OCI-LY3 (cell line): Measurements from ENCODE around the gene CCSER1.

ENCODE experiments used
- H2AFZ ChIP-seq: fragments of 200-600, 300-600 bp; shearing (Covaris generic); 2 replicates; pipeline ENCODE4 v1.6.0; 2014; ENCODE audit warnings: antibody characterized with exemption, low read depth, low read length
- H3K27ac ChIP-seq: fragments of 200-600, 300-600 bp; sonication (generic); 2 replicates; pipeline ENCODE4 v1.5.1; 2014; ENCODE audit warnings: mild to moderate bottlenecking, low read length, moderate library complexity, mixed read lengths
- H3K27me3 ChIP-seq: fragments of 200-600, 300-600 bp; sonication (generic); 2 replicates; pipeline ENCODE4 v1.6.1; 2014; ENCODE audit warnings: low read depth, low read length, mixed read lengths
- H3K36me3 ChIP-seq: fragments of 200-600, 300-600 bp; sonication (generic); replicated peaks from 2 replicates; pipeline ENCODE3; 2014; ENCODE audit warnings: low read depth, low read length, mixed read lengths
- H3K4me1 ChIP-seq: fragments of 300-600, 200-600 bp; sonication (generic); 2 replicates; pipeline ENCODE4 v1.6.1; 2014; ENCODE audit warnings: low read length, mixed read lengths
- H3K4me2 ChIP-seq: fragments of 200-600, 300-600 bp; sonication (generic); 2 replicates; pipeline ENCODE4 v1.6.1; 2014; ENCODE audit warnings: low read length, mixed read lengths
- H3K4me3 ChIP-seq: fragments of 300-600, 200-600 bp; sonication (generic); 2 replicates; pipeline ENCODE4 v1.5.1; 2014; ENCODE audit warnings: antibody characterized with exemption, mild to moderate bottlenecking, low read length, moderate library complexity
- H3K79me2 ChIP-seq: fragments of 300-600, 200-600 bp; shearing (Covaris generic); 2 replicates; pipeline ENCODE4 v1.6.1; 2014; ENCODE audit warnings: mild to moderate bottlenecking, low read length, mixed read lengths
- H3K9ac ChIP-seq: fragments of 300-600, 200-600 bp; shearing (Covaris generic); 2 replicates; pipeline ENCODE4 v1.6.0; 2014; ENCODE audit warnings: mild to moderate bottlenecking, low read length, moderate library complexity
- H3K9me3 ChIP-seq: fragments of 200-600, 300-600 bp; shearing (Covaris generic); 2 replicates; pipeline ENCODE4 v1.6.1; 2014; ENCODE audit warnings: low read length, mixed read lengths; ENCODE audit not compliant: insufficient read depth
- H4K20me1 ChIP-seq: fragments of 200-600, 300-600 bp; sonication (generic); 2 replicates; pipeline ENCODE4 v1.6.1; 2016; ENCODE audit warnings: low read length, mixed read lengths; ENCODE audit not compliant: insufficient read depth
- EZH2phosphoT487 ChIP-seq: fragments of 200-600 bp; shearing (Covaris generic); IDR thresholded peaks from 2 replicates; pipeline ENCODE4 v1.6.1; 2018; ENCODE audit warnings: antibody characterized with exemption, mixed run types, low read depth
- TF ChIP-seq, protein P1 (sequence below): fragments of 200-600, 300-600 bp; sonication (generic); IDR thresholded peaks from 2 replicates; pipeline ENCODE4 v1.5.1; 2014; ENCODE audit warnings: antibody characterized with exemption, low read length, low read depth

The CCSER1 gene

GRCh38 chr4:90537491-90537890 is 410.3 kb downstream of the CCSER1 start:
- no peaks in the 10 kb centered on the region for H3K36me3 ChIP-seq
- H3K4me2 ChIP-seq = no peak overlapping the region
- H3K4me3 ChIP-seq = no peak overlapping the region
- no peak for TF ChIP-seq EZH2phosphoT487
- TF ChIP-seq, protein P1, sequence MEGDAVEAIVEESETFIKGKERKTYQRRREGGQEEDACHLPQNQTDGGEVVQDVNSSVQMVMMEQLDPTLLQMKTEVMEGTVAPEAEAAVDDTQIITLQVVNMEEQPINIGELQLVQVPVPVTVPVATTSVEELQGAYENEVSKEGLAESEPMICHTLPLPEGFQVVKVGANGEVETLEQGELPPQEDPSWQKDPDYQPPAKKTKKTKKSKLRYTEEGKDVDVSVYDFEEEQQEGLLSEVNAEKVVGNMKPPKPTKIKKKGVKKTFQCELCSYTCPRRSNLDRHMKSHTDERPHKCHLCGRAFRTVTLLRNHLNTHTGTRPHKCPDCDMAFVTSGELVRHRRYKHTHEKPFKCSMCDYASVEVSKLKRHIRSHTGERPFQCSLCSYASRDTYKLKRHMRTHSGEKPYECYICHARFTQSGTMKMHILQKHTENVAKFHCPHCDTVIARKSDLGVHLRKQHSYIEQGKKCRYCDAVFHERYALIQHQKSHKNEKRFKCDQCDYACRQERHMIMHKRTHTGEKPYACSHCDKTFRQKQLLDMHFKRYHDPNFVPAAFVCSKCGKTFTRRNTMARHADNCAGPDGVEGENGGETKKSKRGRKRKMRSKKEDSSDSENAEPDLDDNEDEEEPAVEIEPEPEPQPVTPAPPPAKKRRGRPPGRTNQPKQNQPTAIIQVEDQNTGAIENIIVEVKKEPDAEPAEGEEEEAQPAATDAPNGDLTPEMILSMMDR = no peak
- H2AFZ ChIP-seq = no peak overlapping the region
- H3K9ac ChIP-seq = no peak overlapping the region
- no peaks in the 10 kb centered on the region for H3K79me2 ChIP-seq
- H3K4me1 ChIP-seq = no peaks in the 10 kb centered on the region
- no peaks in the 10 kb centered on the region for H3K27me3 ChIP-seq
- no peak overlapping the region for H3K27ac ChIP-seq
- H3K9me3 ChIP-seq = no peaks in the 10 kb centered on the region
- no peaks in the 10 kb centered on the region for H4K20me1 ChIP-seq

DNA sequence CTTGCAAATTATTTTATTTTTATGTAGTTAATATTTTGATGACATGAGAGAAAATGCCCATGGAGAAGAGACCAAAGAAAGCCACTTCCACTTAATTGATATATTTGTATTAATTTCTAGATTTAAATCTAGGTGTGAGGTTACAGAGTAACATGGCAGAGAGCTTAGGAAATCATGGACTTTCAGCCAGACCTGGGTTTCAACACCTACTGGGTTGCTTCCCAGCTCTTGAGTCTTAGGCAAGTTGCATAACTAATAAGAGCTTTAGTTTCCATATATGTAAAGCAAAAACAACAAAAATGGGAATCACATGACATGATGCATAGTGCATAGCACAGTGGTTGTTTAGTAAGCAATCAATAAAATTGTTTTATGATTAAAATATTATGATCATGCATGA is 413.3 kb downstream of the CCSER1 start:
- Histone ChIP-seq H3K79me2 (no peaks in the 10 kb centered on the region), H3K9me3 (no peaks in the 10 kb centered on the region), H3K36me3 (no peaks in the 10 kb centered on the region), H3K4me3 (no peak overlapping the region), H3K27me3 (no peaks in the 10 kb centered on the region), H4K20me1 (no peaks in the 10 kb centered on the region), H3K4me2 (no peak overlapping the region), H2AFZ (no peak overlapping the region), H3K9ac (no peak overlapping the region), H3K4me1 (no peaks in the 10 kb centered on the region), H3K27ac (no peak overlapping the region)
- TF ChIP-seq, protein P1 = no peak
- TF ChIP-seq EZH2phosphoT487 = no peak

DNA sequence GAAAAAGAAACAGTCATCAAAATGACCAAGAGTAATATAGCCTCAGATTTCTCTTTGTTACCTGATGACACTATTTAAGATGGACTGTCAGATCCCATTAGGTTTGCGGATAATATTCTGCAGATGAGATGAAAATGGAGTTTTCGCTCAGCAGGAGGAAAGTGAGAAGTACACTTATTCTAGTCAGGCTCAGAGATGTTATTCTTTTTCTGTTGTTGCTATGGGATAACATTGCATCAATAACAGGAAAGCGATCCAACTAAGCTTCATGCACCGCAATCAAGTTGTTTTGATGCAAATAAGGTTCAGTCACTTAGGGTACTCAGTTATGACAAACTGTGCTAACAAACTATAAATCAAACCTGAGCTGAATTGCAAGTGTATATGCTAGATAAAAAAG is 415.0 kb downstream of the CCSER1 start:
- H3K9ac ChIP-seq = no peak overlapping the region
- H2AFZ ChIP-seq = no peak overlapping the region
- no peak overlapping the region for H3K4me3 ChIP-seq
- TF ChIP-seq, protein P1 = no peak
- no peak overlapping the region for H3K4me2 ChIP-seq
- H3K9me3 ChIP-seq = no peaks in the 10 kb centered on the region
- peaks cover under 1% of the 10 kb centered on the region for H3K4me1 ChIP-seq
- no peaks in the 10 kb centered on the region for H3K79me2 ChIP-seq
- no peaks in the 10 kb centered on the region for H4K20me1 ChIP-seq
- H3K27ac ChIP-seq = no peak overlapping the region
- no peaks in the 10 kb centered on the region for H3K36me3 ChIP-seq
- H3K27me3 ChIP-seq = no peaks in the 10 kb centered on the region

- H3K4me1 ChIP-seq = peaks cover 5% of the 10 kb centered on the region
- H2AFZ ChIP-seq = no peak overlapping the region
- no peak overlapping the region for H3K9ac ChIP-seq
- H3K4me2 ChIP-seq = no peak overlapping the region
- H3K36me3 ChIP-seq = no peaks in the 10 kb centered on the region
- no peaks in the 10 kb centered on the region for H3K27me3 ChIP-seq
- no peaks in the 10 kb centered on the region for H3K9me3 ChIP-seq
- no peak overlapping the region for H3K27ac ChIP-seq
- H4K20me1 ChIP-seq = no peaks in the 10 kb centered on the region
- H3K79me2 ChIP-seq = no peaks in the 10 kb centered on the region
- H3K4me3 ChIP-seq = no peak overlapping the region
- no peak for TF ChIP-seq EZH2phosphoT487
- TF ChIP-seq, protein P1 = no peak
Measured at GRCh38 chr4:90543419-90544170, 416.4 kb downstream of the CCSER1 start.
